Central memory CD4-positive, alpha-beta T cell (primary cell): Measurements from ENCODE around the gene KLF8.
"Not testable (repeated sequence)": the region's sequence is repeated elsewhere in the genome, so short reads cannot be mapped to it uniquely, and the experiment has no call there.

Source experiments
- DNase-seq: peaks from one replicate; pipeline ENCODE4 v3.0.0; 2022
- total RNA-seq, 3 experiments: gene quantifications; one replicate each; lab custom pipeline; 2026; lab: John Stamatoyannopoulos, UW

KLF8 gene
- 1.4 to 9.1 (median 7.1) reads per million in 3 experiments for total RNA-seq

DNA sequence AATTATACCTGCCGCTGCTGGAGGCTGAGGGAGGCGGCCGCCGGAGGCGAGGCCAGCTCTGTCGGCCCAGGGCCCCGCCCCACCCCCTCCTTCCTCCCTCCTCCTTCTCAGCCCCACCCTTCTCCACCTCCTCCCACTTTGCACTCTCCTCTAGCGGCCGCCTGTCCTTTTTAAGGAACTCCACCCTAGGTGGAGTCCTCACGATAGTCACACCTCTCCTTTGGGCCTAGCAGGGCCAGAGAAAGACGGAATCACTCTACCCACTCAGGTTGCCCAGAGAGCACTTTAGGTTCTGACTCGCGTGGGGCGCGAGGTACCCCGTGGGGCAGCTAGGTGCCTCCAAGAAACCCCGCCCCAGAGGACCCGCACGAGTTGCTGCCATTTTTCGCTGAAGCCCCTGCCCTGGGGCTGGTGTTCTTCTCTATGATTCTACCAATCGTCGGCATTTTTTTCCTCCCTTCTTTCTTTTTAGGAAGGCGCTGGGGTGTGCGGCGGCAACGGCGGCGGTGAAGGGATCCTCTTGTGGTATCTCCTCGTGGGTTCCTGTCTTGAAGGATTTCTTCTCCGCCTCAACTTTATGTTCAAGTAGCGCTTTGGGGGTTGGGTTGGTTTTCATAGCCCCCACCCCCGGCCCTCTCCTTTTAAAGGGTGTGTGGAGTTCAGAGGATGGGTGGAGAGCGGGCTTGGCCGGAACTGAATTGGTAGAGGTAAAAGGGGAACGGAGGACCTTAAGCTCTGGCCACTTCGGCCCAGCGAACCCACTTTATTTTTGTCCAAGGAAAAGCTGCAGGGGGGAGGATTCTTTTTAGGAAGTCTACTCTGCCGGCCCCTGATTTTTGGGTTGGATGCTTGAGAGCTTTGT is at the start of gene KLF8:
Gene KLF8, plus strand, starts transcription at position 136 of the 862 bp plus-strand sequence. CDS start 979 bp downstream, outside the sequence.
- peak; percentile 21 for DNase-seq

GRCh38 chrX:56206945-56207344 is 25.2 kb upstream of the KLF8 start:
- DNase-seq: not testable (repeated sequence)

- no peak for DNase-seq
Measured at GRCh38 chrX:56211701-56212100, 20.5 kb upstream of the KLF8 start.

DNA sequence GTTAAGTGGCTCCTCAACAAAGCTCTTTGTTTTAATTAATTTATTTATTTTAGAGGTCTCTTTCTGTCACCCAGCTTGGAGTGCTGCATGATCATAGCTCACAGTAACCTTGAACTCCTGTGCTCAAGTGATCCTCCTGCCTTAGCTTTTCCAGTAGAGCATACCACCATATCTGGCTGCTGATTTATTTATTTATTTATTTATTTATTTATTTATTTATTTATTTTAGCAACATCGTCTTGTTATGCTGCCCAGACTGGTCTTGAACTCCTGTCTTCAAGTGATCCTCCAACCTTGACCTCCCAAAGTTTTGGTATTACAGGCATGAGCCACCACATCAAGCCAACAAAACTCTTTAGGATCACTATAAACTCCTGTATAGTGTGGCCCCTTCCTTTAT is 15.8 kb upstream of the KLF8 start:
- DNase-seq: no peak

GRCh38 chrX:56219700-56220099 is 12.5 kb upstream of the KLF8 start:
- DNase-seq: no peak

GRCh38 chrX:56221101-56221500 is 11.1 kb upstream of the KLF8 start:
- DNase-seq: no peak

GRCh38 chrX:56222473-56223000 is 9.6 kb upstream of the KLF8 start:
- DNase-seq: no peak

DNA sequence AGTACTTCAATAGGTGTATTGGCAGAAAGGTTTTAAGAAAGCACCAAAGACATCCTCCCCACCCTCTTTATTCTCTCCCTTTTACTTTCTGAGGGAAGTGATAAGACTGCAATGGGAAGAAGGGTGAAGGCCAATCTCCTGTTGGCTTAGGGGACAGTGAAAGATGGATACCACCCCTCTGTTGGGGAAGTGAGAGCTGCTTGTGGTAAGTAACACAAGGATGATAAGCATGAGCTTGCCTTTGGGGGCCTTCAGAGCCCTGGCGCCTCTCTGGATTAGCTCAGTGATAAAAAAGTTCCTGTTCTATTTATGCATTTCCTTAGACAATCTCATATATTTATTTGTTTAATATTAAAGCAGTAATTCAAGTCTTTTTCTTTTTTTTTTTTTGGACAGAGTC is 5.2 kb upstream of the KLF8 start:
- DNase-seq: no peak

DNA sequence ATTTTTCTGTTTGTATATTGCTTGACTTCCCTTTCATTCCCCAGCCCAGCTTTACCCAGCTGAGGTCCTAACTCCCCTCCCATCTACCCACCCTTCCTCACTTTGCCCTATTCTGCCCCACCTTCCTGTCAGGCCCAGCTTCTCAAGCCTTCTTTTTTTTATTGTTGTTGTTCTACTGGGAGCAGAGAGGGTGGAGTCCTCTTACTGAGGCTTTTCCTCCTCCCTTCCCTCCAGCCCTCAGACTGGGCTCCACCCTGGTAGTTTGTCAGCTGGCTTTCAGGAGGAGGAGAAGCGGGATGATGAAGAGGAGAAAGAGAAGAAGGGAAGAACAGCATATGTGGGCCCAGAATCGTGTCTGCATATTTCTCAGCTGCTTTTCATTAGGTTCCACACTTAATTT is 3.2 kb upstream of the KLF8 start:
- no peak for DNase-seq

DNA sequence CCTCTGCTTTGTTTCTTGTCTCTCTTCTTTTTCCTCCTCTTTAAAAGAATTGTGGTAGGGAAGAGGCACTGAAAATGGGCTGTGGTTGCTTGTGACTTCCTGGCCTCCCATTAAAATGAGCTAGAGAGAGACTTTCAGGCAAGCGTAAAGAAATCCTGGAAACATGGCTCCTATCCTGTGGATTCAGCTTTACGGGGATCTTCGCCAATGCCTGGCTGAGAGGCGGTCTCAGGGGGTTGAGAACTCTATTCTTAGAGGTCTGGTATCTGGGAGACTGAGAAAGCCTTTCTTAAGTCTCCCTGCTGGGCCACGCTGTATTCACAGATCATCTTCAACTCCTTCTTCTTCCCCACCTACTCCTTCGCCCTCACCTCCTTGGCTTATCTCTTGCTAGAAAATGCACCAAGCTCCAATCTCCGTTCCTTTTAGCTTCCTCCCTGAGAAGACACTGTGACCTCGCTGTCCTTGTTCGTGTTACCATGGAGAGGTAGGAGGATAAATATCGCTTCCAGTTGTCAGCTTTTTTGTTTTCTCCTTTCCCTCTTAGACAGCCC is 542 bp upstream of the KLF8 start:
- no peak for DNase-seq

- DNase-seq: no peak
Measured at GRCh38 chrX:56233100-56233499, 944 bp downstream of the KLF8 start.

GRCh38 chrX:56233682-56234081 is 1.5 kb downstream of the KLF8 start:
- peak; percentile 12 for DNase-seq

DNA sequence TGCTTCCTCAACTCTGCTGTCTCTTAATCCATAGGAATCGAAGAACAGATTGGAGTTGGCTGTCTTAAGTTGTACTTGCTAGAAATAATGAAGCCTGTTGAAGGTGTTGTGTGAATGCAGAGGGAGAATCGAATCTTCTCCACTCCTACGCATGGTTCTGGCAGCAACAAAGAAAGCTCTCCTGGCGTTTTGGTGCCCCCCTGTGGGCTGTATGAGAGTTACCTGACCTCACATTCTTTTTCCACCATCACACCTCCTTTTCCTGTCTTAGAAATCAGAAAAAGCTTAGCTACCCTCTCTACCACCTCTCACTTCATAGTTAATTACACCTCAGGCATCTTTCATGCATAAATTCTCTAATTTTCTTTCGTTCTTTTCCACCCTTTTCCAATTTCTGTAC is 16.3 kb downstream of the KLF8 start:
- DNase-seq: peak; percentile 45

DNA sequence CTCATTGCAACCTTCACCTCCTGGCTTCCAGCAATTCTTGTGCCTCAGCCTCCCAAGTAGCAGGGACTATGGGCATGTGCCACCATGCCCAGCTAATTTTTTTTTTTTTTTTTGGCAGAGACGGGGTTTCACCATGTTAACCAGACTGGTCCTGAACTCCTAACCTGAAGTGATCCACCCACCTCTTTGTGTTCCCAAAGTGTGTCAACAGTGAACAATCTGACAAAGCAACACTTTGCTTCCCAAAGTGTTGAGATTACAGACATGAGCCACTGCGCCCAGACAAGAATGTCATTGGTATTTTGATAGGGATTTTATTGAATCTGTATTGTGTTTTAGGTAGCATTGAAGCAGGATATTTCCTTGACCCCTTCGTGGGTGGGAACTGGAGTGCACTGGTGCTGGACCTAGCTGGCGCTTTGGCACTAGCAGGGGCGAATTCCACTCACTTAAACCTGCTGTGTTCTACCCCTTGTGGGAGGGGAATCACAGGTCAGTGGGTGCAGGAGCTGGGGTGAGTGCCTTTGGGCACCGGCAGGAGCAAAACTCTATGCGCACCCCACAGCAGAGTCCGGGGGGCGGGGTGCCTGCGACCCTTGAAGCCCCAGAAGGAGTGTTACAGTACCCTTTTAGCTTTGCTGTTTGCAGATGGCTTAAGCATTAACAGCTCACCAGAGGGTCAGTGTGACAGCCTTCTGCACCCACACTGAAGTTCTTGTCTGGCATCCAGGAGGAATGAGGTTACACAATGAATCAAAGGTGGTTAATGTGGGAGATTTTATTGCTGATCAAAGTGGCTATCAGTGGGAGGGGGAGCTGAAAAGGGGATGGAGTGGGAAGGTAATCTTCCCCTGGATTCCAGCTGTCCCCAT is 21.9 kb downstream of the KLF8 start:
- no peak for DNase-seq

- no peak for DNase-seq
Measured at GRCh38 chrX:56268888-56269287, 36.7 kb downstream of the KLF8 start.

- no peak for DNase-seq
Measured at GRCh38 chrX:56278692-56279091, 46.5 kb downstream of the KLF8 start.

DNA sequence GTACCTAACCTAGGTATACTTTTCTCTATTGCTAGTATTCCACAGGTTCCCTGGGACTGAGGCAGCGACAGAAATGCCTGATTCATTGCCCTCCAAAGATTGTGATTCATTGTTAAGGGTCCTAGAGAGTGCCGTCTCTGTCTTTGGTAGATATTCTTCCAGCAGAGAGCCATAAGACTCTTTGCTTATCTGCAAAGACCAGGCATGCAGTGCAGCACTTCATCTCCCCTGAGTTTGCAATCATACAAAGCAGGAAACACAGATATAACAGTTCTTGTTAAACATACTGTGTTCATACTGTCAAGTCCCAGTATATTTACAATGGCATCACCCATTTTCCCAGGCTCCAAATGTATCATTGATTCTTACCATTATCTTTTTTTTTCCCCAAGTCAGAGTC is 47.7 kb downstream of the KLF8 start:
- no peak for DNase-seq

- peak; percentile 34 for DNase-seq
Measured at GRCh38 chrX:56281789-56282188, 49.6 kb downstream of the KLF8 start.

GRCh38 chrX:56284269-56284668 is 52.1 kb downstream of the KLF8 start:
- DNase-seq: no peak

- DNase-seq: no peak
Measured at GRCh38 chrX:56288608-56289007, 56.5 kb downstream of the KLF8 start.

- no peak for DNase-seq
Measured at GRCh38 chrX:56289449-56289848, 57.3 kb downstream of the KLF8 start.

GRCh38 chrX:56308726-56309125 is 76.6 kb downstream of the KLF8 start:
- no peak for DNase-seq

- DNase-seq: no peak
Measured at GRCh38 chrX:56309881-56310280, 77.7 kb downstream of the KLF8 start.
